ENCODE data around the gene NR1D1.

NR1D1 gene

DNA sequence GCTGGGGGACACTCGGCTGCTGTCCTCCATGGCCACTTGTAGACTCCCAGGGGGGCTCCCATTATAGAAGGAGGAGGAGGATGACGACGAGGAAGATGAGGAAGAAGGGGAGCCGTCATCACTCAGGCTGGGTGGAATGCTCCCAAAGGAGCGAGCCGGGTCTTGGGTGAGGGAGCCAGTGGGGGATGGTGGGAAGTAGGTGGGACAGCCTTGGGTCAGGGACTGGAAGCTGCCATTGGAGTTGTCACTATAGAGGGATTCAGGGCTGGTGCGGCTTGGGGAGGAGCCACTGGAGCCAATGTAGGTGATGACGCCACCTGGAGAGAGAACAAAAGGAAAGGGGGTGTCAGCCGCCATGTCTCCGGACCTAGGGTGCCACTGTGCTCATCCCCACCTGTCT is 3.3 kb downstream of the NR1D1 start:
- DNase-seq (ENCODE audit: low spot score): no peak

DNA sequence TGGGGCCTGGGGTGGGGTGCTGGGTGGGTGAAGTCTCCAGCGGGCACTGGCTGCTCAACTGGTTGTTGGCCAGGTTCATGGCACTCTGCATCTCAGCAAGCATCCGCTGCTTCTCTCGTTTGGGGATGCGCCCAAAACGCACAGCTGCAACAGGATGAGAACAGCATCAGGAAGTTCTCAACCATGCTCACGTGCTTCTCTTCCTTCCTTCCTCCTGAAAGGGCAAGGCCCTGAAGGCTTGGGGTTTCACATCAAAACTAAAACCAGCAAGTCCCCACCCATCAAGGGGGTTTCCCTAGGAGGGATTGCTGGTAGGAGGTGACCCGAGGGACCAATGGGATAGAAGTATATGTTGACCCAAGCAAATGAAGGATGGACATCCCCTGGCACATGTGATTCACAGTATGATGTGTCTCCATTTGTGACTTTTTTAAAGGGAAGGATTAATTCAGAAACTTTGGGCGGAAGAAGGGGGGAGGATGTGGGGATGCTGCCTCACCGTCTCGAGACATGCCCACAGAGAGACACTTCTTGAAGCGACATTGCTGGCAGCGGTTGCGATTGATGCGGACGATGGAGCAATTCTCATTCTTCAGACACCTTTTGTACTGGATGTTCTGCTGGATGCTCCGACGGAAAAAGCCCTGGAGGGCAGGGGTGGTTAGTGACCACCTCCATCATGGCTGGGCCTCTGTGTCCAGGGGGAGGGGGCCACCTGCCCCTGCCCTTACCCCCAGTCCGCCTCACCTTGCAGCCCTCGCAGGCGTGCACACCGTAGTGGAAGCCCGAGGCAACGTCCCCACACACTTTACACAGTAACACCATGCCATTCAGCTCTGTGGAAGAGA is 4.2 kb downstream of the NR1D1 start:
- DNase-seq (ENCODE audit: low spot score): no peak

DNA sequence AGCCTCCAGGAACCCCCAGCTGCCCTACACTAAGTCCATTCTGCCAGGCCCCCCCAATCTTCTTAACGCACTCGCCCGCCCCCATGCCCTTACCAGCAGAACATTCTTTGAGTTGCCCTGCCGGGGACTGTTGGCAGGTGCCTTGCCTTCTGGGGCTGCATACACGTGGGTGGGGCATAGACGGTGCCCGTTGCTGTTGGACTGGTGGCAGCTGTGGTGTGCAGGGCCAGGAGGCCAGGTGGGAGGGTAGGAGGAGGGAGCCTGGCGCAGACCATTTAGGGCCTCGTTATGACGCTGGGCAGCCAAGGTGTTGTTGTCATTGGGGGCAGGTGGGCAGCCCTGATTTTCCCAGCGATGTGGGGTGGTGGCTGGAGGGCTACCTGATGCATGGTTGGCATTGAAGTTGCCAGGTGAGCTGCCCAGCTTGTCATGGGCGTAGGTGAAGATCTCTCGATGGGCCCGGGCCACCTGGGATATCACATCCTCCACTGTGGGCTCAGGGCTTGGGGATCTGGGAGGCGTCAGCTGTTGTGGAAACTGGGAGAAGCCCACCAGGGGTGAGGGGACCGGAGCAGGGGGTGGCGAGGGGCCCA is 4.9 kb downstream of the NR1D1 start:
- no peak for DNase-seq (ENCODE audit: low spot score)

DNA sequence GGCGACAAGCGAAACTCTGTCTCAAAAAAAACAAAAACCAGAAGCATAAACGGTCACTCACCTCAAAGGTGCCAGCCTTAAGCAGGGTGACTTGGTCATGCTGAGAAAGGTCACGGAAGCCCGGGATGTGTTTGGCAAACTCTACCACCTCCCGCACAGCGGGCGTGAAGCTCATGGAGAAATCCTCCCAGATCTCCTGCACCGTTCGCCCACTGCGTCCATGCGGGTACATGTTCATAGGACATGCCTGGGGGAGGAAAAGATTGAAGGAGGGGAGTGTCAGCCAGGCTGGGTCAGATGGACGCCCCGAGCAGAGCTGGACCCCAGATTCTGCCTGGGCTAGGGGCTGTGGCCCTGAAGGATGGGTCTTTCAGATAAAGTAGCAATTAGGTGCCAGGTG is 5.5 kb downstream of the NR1D1 start:
- DNase-seq (ENCODE audit: low spot score): no peak

DNA sequence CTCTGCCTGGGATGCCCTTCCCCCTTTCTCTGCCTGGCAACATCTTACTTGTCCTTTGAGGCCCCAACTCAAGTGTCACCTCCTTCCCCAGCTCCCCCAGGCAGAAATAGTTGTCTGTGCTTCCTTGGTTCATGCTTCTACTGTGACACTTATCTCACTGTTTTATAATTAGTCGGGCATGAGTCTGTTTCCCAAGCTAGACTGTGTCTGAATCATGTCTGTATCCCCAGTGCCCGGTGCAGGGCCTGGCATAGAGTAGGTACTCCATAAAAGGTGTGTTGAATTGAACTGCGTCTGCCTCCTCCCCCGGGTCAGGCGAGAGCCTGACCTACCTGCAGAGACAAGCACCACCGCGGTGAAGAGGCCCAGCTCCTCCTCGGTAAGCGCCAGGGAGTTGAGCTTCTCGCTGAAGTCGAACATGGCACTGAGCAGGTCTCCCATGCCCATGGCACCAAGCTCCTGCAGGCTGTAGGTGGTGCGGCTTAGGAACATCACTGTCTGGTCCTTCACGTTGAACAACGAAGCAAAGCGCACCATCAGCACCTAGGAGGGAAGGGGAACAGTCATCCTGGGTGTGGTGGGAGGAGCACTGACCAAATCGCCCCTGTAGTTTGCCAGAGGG is 6.7 kb downstream of the NR1D1 start:
- DNase-seq (ENCODE audit: low spot score): no peak

DNA sequence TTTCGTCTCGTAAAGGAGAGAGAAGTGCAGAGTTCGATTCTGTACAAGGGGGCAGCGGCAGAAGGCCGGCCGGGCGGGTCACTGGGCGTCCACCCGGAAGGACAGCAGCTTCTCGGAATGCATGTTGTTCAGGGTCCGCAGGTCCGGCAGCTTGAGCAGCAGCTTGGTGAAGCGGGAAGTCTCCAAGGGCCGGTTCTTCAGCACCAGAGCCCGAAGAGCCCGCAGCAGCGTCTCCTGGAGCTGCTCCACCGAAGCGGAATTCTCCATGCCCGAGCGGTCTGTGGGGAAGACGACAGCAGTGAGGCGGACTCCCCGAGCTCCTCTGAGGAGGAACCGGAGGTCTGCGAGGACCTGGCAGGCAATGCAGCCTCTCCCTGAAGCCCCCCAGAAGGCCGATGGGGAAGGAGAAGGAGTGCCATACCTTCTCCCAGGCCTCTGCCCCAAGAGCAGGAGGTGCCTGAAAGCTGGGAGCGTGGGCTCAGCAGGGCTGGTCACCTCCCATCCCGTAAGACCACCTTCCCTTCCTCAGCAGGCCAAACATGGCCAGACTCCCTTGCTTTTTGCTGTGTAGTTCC is 7.3 kb downstream of the NR1D1 start:
- DNase-seq (ENCODE audit: low spot score): no peak

DNA sequence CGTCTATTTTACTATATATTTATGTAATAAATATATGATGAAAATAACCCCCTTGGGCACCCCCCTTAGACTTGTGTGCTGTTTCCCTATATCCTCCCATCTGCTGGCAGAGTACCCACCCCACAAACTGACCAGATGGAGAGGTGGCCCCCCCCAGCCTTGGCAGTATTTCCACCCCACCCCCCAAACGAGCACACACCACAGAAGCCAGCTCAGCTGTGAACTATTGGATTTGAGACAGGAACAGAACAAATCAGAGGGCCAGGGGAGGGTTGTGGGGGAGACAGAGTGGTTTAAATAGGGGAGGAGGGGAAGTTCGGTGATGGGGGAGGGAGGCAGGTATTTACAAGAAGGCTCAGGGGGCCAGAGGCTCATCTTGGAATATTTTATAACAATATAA is 7.8 kb downstream of the NR1D1 start:
- DNase-seq (ENCODE audit: low spot score): no peak

DNA sequence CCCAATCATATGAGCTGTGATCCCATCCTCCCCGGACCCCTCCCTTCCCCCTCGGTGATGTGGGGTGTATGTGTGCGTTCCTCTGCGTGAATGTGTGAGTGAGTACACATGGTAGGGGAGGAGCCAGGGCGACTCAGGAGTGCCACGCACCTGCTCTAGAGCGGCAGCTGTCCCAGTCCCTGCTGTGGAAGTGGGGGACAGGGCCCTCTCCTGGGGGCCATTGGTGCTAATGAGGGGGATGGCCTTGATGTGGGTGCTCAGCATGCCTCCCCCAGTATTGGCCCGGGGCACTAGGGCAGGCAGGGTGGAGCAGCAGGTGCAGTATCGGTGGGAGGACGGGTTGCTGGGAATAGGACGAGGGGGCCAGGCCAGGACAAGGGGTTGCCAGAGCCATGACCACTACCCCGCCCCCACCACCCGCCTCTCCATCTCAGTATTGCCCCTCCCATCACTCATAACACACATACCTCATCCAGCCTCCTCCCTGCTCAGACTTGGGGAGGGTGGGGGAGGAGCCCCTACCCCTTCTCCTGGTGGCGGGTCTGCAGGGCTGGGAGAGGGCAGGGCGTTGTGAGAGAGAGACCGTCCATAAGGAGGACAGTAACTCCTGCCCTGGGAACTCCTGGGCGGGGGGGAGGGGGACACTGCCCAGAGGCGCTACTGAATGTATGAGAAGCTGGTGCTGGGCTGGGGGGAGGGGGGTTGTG is 8.5 kb downstream of the NR1D1 start:
- no peak for DNase-seq (ENCODE audit: low spot score)

DNA sequence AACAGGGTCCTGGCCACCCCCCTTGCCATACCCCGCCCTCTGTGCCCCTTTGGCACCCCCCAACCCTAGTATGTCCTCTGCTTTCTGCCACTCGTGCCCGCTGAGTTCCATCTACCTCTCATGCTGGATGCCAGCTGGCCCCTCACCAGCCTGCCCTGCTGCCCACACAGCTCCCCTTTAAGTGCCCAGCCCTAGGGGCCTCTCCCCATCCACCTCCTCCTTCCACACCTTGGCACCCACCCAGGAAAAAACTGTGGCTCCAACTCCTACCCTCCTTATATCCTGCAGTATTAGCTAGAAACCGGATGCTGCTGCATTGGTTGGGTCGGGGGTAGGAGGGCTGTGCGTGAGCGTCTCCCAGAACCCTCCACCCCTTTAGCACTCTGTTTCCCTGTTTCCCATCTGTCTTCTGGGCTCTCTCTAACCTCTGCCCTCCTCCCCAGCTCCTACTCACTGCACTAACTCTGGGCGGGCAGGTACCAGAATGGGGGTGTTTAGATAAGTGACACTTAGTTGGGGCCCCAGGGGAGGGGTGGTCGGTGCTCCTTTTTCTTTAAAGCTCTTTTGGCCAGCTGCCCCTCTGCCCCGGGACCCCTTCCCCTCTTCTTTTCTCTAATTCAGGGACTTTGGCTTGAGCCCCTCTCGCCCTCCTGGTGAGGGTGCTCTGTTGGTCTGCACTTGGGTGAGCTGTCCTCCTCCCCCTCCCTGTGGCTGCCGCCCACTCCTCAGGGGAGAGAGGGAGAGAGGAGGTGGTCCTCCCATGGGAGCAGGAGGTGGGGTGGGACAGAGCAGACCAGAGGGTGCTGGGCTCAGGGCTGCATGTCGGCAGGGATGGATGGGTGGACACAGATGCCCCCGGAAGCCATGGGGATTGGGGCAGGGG is 9.9 kb downstream of the NR1D1 start:
- DNase-seq (ENCODE audit: low spot score): no peak

DNA sequence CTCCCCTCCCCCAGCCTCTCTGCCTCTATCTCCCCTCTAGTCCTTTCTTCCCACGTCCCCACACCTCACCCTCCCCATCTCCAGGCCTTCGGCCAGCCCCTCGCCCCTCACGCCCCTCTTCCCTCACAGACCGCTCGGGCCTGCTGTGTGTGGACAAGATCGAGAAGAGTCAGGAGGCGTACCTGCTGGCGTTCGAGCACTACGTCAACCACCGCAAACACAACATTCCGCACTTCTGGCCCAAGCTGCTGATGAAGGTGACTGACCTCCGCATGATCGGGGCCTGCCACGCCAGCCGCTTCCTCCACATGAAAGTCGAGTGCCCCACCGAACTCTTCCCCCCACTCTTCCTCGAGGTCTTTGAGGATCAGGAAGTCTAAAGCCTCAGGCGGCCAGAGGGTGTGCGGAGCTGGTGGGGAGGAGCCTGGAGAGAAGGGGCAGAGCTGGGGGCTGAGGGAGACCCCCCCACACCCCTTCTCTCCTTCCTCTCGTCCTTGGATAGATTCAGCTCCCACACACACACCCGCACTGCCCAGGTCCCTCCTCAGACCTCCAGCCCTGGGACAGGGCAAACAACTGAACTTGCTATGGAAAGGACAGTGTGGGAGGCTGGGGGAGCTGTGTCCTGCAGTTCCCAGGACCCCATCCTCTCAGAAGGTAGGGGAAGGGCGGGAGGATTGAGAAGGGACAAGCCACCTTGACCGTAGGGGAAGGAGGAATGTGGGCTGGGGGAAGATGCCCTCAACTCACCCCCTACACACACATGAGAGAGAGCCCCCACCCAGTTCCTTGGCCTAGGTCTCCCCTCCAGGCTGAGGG is 11.1 kb downstream of the NR1D1 start:
- DNase-seq (ENCODE audit: low spot score): no peak

DNA sequence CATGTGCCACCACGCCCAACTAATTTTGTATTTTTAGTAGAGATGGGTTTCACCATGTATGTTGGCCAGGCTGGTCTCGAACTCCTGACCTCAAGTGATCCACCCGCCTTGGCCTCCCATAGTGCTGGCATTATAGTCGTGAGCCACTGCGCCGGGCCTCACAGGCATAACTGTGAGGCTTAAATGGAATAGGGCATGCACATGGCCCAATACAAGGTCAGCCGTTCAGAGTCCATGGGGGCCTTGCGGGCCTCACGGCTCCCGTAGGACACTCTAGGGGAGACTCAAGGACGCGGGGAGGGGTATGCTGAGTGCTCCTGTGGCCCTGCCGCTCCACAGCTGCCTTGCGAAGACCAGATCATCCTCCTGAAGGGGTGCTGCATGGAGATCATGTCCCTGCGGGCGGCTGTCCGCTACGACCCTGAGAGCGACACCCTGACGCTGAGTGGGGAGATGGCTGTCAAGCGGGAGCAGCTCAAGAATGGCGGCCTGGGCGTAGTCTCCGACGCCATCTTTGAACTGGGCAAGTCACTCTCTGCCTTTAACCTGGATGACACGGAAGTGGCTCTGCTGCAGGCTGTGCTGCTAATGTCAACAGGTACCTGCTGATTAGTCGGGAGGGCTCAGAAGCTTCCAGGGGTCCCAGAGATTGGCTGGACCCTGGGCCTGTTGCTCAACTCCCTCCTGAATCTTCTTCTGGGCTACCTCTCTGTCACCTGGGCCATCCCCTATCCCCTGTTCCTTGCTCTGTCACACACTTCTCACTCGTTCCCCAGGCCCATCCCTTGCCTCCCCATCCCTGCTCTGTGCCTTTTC is 12.3 kb downstream of the NR1D1 start:
- DNase-seq (ENCODE audit: low spot score): no peak

DNA sequence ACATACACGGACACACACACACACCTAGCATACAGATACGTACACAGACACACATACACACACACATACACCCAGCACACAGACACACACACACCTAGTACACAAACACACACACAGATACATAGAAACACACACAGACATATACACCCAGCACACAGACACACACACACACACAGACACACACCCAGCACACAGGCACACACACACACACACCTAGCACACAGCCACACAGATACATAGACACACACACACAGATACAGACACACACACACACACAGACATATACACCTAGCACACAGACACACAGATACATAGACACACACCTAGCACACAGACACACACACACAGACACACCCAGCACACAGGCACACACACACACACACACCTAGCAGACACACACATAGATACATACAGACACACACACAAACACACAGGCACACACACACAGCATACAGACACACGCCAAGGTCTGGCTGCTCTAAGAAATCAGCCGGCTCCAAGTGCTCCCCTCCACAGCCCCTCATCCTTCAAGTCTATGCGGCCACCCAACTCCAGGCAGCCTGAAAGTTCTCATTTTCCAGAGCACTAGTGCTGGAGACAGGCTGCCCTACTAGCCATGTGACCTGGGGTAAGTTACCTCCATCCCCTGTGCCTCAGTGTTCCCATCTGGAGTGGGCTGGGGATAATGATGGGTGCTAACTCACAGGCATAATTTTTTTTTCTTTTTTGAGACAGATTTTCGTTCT is 13.2 kb downstream of the NR1D1 start:
- DNase-seq (ENCODE audit: low spot score): no peak

DNA sequence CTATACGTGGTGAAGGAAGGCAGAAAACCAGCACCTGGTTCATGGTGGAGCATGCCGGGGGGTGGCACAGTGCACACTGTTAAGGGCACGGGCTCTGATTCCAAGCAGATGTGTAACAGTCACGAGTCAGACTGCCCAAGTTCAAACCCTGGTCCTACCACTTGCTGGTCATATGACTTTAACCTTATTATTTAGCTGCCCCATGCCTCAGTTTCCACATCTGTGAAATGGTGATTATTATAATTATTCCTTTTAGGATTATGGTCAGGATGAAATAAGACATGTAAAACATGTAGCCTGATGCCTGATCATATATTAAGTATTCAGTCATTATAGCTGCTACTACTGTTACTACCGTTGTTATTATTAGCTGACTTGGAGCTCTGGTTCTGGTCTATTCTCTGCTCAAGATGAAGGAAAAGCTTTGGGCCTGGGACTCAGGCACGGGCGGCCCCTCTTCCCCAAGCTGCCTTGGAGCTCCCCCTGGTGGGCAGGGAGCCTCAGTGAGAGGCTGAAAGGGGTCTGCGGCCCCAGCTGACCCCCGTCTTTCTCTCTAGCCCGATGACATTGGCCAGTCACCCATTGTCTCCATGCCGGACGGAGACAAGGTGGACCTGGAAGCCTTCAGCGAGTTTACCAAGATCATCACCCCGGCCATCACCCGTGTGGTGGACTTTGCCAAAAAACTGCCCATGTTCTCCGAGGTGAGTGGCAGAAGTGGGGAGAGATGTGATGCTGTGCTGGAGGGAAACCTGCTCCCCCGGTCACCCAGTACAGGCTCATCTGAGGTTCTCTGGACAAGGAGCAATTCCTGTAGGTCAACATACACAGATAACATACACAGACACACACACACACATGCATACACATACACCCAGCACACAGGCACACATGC is 14.0 kb downstream of the NR1D1 start:
- DNase-seq (ENCODE audit: low spot score): peak; percentile 80

DNA sequence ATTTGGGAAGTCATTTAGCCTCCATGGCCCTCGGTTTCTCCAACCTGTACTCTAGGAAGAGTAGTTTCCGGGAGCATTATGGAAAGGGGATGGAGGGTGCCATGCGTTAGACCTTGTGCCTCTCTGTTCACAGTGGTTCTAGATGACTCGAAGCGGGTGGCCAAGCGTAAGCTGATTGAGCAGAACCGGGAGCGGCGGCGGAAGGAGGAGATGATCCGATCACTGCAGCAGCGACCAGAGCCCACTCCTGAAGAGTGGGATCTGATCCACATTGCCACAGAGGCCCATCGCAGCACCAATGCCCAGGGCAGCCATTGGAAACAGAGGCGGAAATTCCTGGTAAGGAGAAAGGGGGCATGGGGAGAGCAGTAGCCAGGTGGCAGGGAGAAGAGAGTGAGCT is 15.9 kb downstream of the NR1D1 start:
- DNase-seq (ENCODE audit: low spot score): no peak

DNA sequence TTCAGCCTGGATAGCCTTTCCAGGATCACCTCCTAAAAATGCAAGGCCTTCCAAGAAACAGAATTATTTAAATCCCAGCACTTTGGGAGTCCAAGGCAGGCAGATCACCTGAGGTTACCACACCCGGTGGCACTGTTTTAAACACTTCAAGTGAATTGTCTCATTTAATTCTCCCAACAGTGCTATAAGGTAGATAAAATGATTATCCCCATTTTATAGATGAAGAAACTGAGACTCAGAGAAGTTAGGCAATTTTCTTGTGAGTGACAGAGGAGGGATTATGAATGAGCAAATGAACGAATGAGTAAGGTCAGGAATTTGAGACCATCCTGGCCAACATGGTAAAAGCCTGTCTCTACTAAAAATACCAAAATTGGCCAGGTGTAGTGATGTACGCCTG is 20.8 kb downstream of the NR1D1 start:
- no peak for DNase-seq (ENCODE audit: low spot score)

DNA sequence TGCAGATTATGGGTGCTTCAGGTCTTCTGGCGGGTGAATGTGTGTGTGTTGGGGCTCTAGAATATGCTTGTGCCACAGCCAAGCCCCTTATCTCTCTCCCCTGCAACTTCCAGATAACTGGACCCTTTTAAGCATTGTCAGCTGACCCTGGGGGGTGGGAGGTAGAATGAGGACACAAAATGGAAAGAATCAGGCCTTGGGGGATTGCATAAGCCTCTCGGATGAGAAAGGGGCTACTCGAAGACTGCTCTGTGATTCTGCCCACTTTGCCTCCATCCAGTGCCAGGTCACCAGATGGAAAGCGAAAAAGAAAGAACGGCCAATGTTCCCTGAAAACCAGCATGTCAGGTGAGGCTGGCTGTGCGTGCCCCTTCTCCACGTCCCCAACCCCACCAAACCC is 23.8 kb downstream of the NR1D1 start:
- no peak for DNase-seq (ENCODE audit: low spot score)

DNA sequence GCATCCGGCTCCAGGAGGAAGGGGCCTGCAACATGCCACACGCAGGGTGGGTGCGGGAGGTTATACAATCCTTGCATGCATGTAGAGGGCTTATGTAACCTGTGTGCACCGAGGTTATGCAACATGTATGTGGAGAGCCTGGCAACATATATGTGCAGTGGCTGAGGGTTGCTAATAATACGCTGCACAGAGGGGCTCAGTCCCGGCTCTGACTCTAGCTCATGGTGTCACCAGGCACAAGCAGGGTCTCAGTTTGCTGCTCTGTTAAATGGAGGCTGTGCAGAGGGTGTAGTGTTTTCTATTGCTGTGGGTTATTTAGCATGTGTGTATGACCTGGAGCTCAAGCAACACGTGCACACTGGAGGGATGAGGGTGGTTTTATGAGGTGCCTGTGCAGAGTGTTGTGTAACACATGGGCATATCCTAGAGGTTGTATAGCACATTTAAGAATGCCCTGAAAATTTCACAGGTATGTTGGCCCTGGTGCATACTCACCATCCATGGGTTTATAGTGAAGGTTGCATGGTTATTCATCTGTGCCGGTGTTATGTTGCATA is 24.4 kb downstream of the NR1D1 start:
- DNase-seq (ENCODE audit: low spot score): no peak

Data from HuH-7 (cell line).